ENCODE measurements around the gene TSPAN7. TPM values are rescaled to one million over a fixed set of nuclear protein-coding genes. Genes with fewer than 3 reads are reported as not detected.
A peak's percentile ranks its signal among the peaks of the same experiment; 100 is the strongest.

Gene TSPAN7
- total RNA-seq, 1 donor from 2014 or later: 3.5 TPM

DNA sequence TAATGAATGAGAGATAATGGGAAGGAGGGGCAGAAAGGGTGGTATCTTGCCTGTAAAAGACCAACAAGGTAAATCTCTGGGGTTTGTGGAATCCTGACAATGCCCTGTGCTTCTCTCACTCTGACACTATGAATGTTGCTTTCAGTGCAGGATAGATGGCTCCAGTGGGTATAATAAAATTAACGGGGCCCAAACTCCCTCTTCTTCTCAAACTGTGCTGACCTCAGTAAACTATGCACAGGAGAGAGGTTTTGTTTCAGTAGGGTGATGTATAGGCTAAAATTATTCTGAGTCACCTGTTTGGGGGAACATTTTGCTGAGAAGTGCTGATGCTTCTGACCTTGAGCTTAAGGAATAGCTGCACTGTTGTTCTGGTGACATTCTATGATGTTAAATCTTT lies 82.6 kb downstream of the TSPAN7 start:
- H4K20me1 ChIP-seq (ENCODE audit: insufficient read depth, low read length): no peaks in the 10 kb centered on the region
- no peak overlapping the region for H2AFZ ChIP-seq (ENCODE audit: low read depth, low read length)
- no peaks in the 10 kb centered on the region for H3K4me1 Mint-ChIP-seq (ENCODE audit: low read depth, unreplicated experiment)
- H3K9me3 Mint-ChIP-seq (ENCODE audit: unreplicated experiment): no peaks in the 10 kb centered on the region
- H3K4me2 ChIP-seq (ENCODE audit: low read length): no peak overlapping the region
- H3K4me1 ChIP-seq (ENCODE audit: insufficient read depth, low read length): no peaks in the 10 kb centered on the region
- FAIRE-seq: no peak
- H3K27ac ChIP-seq (ENCODE audit: low read depth, low read length): no peak overlapping the region
- H3K9ac ChIP-seq (ENCODE audit: low read length): no peak overlapping the region
- H3K79me2 ChIP-seq (ENCODE audit: insufficient read depth, low read length): no peaks in the 10 kb centered on the region
- TF ChIP-seq CTCF (IDR thresholded peaks at IDR 0.05; ENCODE audit: insufficient read depth, low read depth, low read length) (no peak), EZH2 (IDR thresholded peaks at IDR 0.05; ENCODE audit: insufficient read depth, low read length) (no peak)
- H3K9me3 ChIP-seq (ENCODE audit: insufficient read depth, low read depth, low read length): no peaks in the 10 kb centered on the region
- no peaks in the 10 kb centered on the region for H3K27me3 ChIP-seq (ENCODE audit: insufficient read depth, low read length)
- DNase-seq (ENCODE audit: low read depth): no peak
- no peak overlapping the region for H3K4me3 Mint-ChIP-seq (ENCODE audit: unreplicated experiment)
- no peaks in the 10 kb centered on the region for H3K27me3 Mint-ChIP-seq (ENCODE audit: low read depth, unreplicated experiment)
- H3K27ac Mint-ChIP-seq (ENCODE audit: unreplicated experiment): no peak overlapping the region
- no peak overlapping the region for H3K4me3 ChIP-seq (ENCODE audit: insufficient read depth, low read depth, low read length)
- no peaks in the 10 kb centered on the region for H3K36me3 Mint-ChIP-seq (ENCODE audit: low read depth, unreplicated experiment)
- H3K36me3 ChIP-seq (ENCODE audit: insufficient read depth, low read length): no peaks in the 10 kb centered on the region

GRCh38 chrX:38646129-38646528 lies 84.8 kb downstream of the TSPAN7 start:
- Mint-ChIP-seq H3K9me3 (ENCODE audit: unreplicated experiment) (no peaks in the 10 kb centered on the region), H3K27ac (ENCODE audit: unreplicated experiment) (no peak overlapping the region), H3K27me3 (ENCODE audit: low read depth, unreplicated experiment) (no peaks in the 10 kb centered on the region), H3K4me3 (ENCODE audit: unreplicated experiment) (no peak overlapping the region), H3K4me1 (ENCODE audit: low read depth, unreplicated experiment) (no peaks in the 10 kb centered on the region), H3K36me3 (ENCODE audit: low read depth, unreplicated experiment) (no peaks in the 10 kb centered on the region)
- FAIRE-seq: no peak
- H3K36me3 ChIP-seq (ENCODE audit: insufficient read depth, low read length): no peaks in the 10 kb centered on the region
- H3K4me2 ChIP-seq (ENCODE audit: low read length): no peak overlapping the region
- H3K9me3 ChIP-seq (ENCODE audit: insufficient read depth, low read depth, low read length): no peaks in the 10 kb centered on the region
- DNase-seq (ENCODE audit: low read depth): no peak
- no peaks in the 10 kb centered on the region for H3K27me3 ChIP-seq (ENCODE audit: insufficient read depth, low read length)
- H3K79me2 ChIP-seq (ENCODE audit: insufficient read depth, low read length): no peaks in the 10 kb centered on the region
- no peak overlapping the region for H3K27ac ChIP-seq (ENCODE audit: low read depth, low read length)
- no peaks in the 10 kb centered on the region for H4K20me1 ChIP-seq (ENCODE audit: insufficient read depth, low read length)
- H3K9ac ChIP-seq (ENCODE audit: low read length): no peak overlapping the region
- no peak overlapping the region for H2AFZ ChIP-seq (ENCODE audit: low read depth, low read length)
- TF ChIP-seq EZH2 (IDR thresholded peaks at IDR 0.05; ENCODE audit: insufficient read depth, low read length): no peak
- TF ChIP-seq CTCF (IDR thresholded peaks at IDR 0.05; ENCODE audit: insufficient read depth, low read depth, low read length): no peak
- H3K4me1 ChIP-seq (ENCODE audit: insufficient read depth, low read length): no peaks in the 10 kb centered on the region
- no peak overlapping the region for H3K4me3 ChIP-seq (ENCODE audit: insufficient read depth, low read depth, low read length)

- Mint-ChIP-seq H3K36me3 (ENCODE audit: low read depth, unreplicated experiment) (no peaks in the 10 kb centered on the region), H3K4me1 (ENCODE audit: low read depth, unreplicated experiment) (no peaks in the 10 kb centered on the region), H3K4me3 (ENCODE audit: unreplicated experiment) (no peak overlapping the region), H3K27ac (ENCODE audit: unreplicated experiment) (no peak overlapping the region), H3K27me3 (ENCODE audit: low read depth, unreplicated experiment) (no peaks in the 10 kb centered on the region), H3K9me3 (ENCODE audit: unreplicated experiment) (no peaks in the 10 kb centered on the region)
- H3K4me3 ChIP-seq (ENCODE audit: insufficient read depth, low read depth, low read length): no peak overlapping the region
- no peak overlapping the region for H3K27ac ChIP-seq (ENCODE audit: low read depth, low read length)
- H3K4me1 ChIP-seq (ENCODE audit: insufficient read depth, low read length): no peaks in the 10 kb centered on the region
- no peaks in the 10 kb centered on the region for H4K20me1 ChIP-seq (ENCODE audit: insufficient read depth, low read length)
- H3K79me2 ChIP-seq (ENCODE audit: insufficient read depth, low read length): no peaks in the 10 kb centered on the region
- DNase-seq (ENCODE audit: low read depth): no peak
- no peak overlapping the region for H3K4me2 ChIP-seq (ENCODE audit: low read length)
- no peak overlapping the region for H3K9ac ChIP-seq (ENCODE audit: low read length)
- FAIRE-seq: peak; percentile 17
- no peaks in the 10 kb centered on the region for H3K27me3 ChIP-seq (ENCODE audit: insufficient read depth, low read length)
- H3K9me3 ChIP-seq (ENCODE audit: insufficient read depth, low read depth, low read length): no peaks in the 10 kb centered on the region
- no peaks in the 10 kb centered on the region for H3K36me3 ChIP-seq (ENCODE audit: insufficient read depth, low read length)
- TF ChIP-seq CTCF (IDR thresholded peaks at IDR 0.05; ENCODE audit: insufficient read depth, low read depth, low read length) (no peak), EZH2 (IDR thresholded peaks at IDR 0.05; ENCODE audit: insufficient read depth, low read length) (no peak)
- no peak overlapping the region for H2AFZ ChIP-seq (ENCODE audit: low read depth, low read length)
Measured at GRCh38 chrX:38649221-38649620, 87.9 kb downstream of the TSPAN7 start.

All from astrocyte (in vitro differentiated cells and primary cell).